ENCODE results near the gene TBL3.
A peak's percentile ranks its signal among the peaks of the same experiment; 100 is the strongest.

TBL3 gene

DNA sequence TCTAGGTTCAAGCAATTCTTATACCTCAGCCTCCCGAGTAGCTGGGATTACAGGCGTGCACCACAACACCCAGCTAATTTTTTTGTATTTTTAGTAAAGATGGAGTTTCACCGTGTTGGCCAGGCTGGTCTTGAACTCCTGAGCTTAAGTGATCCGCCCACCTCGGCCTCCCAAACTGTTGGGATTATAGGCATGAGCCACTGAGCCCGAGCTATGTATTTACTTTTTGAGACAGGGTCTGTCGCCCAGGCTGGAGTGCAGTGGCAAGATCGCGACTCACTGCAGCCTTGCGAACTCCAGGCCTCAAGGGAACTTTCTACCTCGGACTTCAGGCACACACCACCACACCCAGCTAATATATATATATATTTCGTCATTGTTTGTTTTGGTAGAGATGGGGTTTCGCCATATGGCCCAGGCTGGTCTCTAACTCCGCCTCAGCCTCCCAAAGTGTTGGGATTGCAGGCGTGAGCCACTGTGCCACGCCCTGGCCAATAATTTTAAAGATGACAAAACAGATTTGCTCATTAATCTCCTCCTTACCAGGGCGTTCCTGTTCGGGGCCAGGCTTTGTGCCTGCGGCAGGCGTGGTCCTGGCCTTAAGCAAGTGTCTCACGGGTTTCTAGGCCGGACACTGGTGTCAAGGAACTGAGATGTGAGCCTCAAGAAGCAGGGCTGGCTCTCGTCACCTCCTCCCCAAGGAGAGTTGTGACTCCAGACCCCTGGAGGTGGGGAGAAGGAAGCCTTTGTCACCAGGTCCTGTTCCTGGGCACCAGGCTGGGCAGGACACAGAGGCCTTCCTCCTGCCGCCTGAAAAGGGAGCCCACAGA lies 43.5 kb downstream of the TBL3 start:
- TF ChIP-seq, protein P1, sequence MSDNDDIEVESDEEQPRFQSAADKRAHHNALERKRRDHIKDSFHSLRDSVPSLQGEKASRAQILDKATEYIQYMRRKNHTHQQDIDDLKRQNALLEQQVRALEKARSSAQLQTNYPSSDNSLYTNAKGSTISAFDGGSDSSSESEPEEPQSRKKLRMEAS (IDR thresholded peaks at IDR 0.05; ENCODE audit: low read depth, low read length): no peak
- TF ChIP-seq CTCF (IDR thresholded peaks at IDR 0.05; ENCODE audit: low read depth, low read length) (no peak), POLR2A (IDR thresholded peaks at IDR 0.05; ENCODE audit: extremely low read depth, insufficient read length) (no peak), MYC (IDR thresholded peaks at IDR 0.05; ENCODE audit: low read depth, low read length) (no peak)
- peak; percentile 78 for DNase-seq (ENCODE audit: low read depth)
- no peak overlapping the region for H3K4me3 ChIP-seq (ENCODE audit: low read depth, low read length)

DNA sequence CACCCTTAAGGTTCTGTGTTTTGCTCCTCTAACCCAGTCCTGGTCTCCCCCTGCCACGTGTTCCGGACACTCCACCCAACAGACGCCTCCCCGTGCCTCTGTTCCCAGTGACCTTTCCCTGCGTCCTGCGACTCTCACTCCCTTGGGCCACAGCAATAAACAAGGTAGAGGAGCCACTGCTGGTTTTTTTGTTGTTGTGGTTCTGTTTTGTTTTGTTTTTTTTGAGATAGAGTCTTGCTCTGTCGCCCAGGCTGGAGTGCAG lies 44.0 kb downstream of the TBL3 start:
- DNase-seq (ENCODE audit: low read depth): no peak
- no peak for TF ChIP-seq MYC (IDR thresholded peaks at IDR 0.05; ENCODE audit: low read depth, low read length)
- TF ChIP-seq POLR2A (IDR thresholded peaks at IDR 0.05; ENCODE audit: extremely low read depth, insufficient read length): no peak
- TF ChIP-seq, protein P1 (IDR thresholded peaks at IDR 0.05; ENCODE audit: low read depth, low read length): no peak
- no peak for TF ChIP-seq CTCF (IDR thresholded peaks at IDR 0.05; ENCODE audit: low read depth, low read length)
- H3K4me3 ChIP-seq (ENCODE audit: low read depth, low read length): no peak overlapping the region

DNA sequence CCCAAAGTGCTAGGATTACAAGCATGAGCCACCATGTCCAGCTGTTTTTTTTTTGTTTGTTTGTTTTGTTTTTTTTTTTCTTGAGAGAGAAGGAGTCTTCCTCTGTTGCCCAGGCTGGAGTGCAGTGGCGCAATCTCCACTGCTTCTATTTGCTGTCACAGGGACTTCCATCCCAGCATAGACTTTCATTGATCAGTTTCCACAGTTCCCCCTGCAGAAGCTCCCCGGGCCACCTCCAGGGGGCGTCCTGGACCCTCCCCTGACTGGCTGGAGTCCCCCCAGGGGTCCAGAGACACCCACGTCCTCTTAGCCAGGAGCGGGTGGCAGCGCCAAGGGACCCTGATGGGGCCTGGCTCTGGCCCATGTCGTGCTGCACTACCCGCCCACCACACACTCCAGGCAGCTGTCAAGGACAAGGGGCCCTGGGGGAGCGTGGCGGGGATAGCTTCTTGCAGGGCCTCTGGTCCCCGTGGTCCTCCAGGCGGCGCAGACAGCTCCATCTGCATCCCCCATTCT lies 44.6 kb downstream of the TBL3 start:
- DNase-seq (ENCODE audit: low read depth): peak; percentile 56
- TF ChIP-seq POLR2A (IDR thresholded peaks at IDR 0.05; ENCODE audit: extremely low read depth, insufficient read length) (no peak), CTCF (IDR thresholded peaks at IDR 0.05; ENCODE audit: low read depth, low read length) (peak; percentile 70)
- no peak overlapping the region for H3K4me3 ChIP-seq (ENCODE audit: low read depth, low read length)

- H3K4me3 ChIP-seq (ENCODE audit: low read depth, low read length): no peak within 1 kb of the TSS
- TF ChIP-seq MYC (IDR thresholded peaks at IDR 0.05; ENCODE audit: low read depth, low read length): no peak
- no peak for DNase-seq (ENCODE audit: low read depth)
These were observed 47.7 kb downstream of the TBL3 start, which contains the start of gene NPW for GRCh38 chr16:2019518-2019920. TSS of gene NPW (plus strand) at chr16:2019785.

GRCh38 chr16:2019921-2020831 lies 48.3 kb downstream of the TBL3 start:
- no peak for DNase-seq (ENCODE audit: low read depth)
- TF ChIP-seq CTCF (IDR thresholded peaks at IDR 0.05; ENCODE audit: low read depth, low read length) (no peak), MYC (IDR thresholded peaks at IDR 0.05; ENCODE audit: low read depth, low read length) (no peak), POLR2A (IDR thresholded peaks at IDR 0.05; ENCODE audit: extremely low read depth, insufficient read length) (no peak)
- TF ChIP-seq, protein P1 (IDR thresholded peaks at IDR 0.05; ENCODE audit: low read depth, low read length): no peak
- H3K4me3 ChIP-seq (ENCODE audit: low read depth, low read length): no peak overlapping the region

- no peak overlapping the region for H3K4me3 ChIP-seq (ENCODE audit: low read depth, low read length)
- TF ChIP-seq CTCF (IDR thresholded peaks at IDR 0.05; ENCODE audit: low read depth, low read length) (no peak), POLR2A (IDR thresholded peaks at IDR 0.05; ENCODE audit: extremely low read depth, insufficient read length) (no peak), MYC (IDR thresholded peaks at IDR 0.05; ENCODE audit: low read depth, low read length) (no peak)
- TF ChIP-seq, protein P1 (IDR thresholded peaks at IDR 0.05; ENCODE audit: low read depth, low read length): no peak
- no peak for DNase-seq (ENCODE audit: low read depth)
These were observed 50.9 kb downstream of the TBL3 start for GRCh38 chr16:2022723-2023091.

Data from NB4 (cell line).